Retinal pigment epithelial cell (primary cell): ENCODE results near the gene VPS13D.
A peak's percentile ranks its signal among the peaks of the same experiment; 100 is the strongest.
"Not testable (repeated sequence)": the region's sequence is repeated elsewhere in the genome, so short reads cannot be mapped to it uniquely, and the experiment has no call there.

Source experiments
- DNase-seq: peaks from one replicate; pipeline ENCODE4 v3.0.0-alpha.2; 2010; ENCODE audit warnings: low read depth
- H3K4me3 ChIP-seq: 2 replicates; pipeline ENCODE4 v1.5.1; 2011; ENCODE audit warnings: mild to moderate bottlenecking, low read length, control low read depth, moderate library complexity
- TF ChIP-seq, protein P1 (sequence below): conservative IDR thresholded peaks from 2 replicates; pipeline ENCODE4 v1.5.1; 2011; ENCODE audit warnings: low read depth, low read length, control low read depth, inconsistent platforms

The VPS13D gene

DNA sequence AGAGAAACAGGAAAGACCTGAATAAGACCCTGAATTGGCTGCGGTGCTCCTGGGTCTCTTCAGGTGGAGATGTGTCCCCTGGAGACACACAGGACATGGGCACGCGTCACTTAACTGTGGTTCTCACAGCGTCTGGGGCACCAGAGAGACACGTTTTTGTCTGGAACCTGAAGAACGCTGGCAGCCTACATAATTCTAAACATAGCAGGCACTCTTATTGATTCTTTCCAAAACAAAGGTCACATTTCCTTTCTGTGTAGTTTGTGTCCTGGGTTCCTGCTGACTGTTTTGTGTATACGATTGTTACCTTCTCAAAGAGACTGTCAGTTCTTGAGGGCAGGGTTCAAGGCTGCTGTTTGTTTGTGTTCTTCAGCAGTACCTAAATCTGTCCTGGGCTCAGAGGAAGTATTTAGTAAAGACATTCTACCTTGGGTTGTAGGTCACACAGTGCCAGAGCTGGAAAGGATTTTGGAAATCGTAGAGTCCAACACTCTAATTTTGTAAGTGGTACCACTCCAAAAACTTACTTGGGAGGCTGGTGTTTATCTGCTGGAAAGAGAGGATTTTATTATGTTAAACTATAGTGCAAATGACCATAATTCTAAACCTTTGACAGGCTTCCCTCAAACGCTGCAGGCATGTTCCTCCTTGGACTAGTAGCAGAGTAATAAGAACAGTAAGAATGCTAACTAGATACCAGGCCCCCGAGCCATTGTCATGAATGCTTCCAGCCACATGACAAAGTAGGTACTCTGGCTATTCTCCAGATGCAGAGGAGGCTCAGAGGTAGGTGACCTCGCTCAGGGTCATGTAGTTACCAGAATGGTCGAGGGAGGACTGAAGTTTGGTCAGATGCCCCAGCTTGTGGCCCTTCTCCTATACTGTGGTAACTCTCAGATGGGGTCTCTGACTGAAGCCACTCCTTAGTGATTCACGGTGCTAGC lies 223.8 kb downstream of the VPS13D start:
- H3K4me3 ChIP-seq, result no peak overlapping the region
- TF ChIP-seq, protein P1, sequence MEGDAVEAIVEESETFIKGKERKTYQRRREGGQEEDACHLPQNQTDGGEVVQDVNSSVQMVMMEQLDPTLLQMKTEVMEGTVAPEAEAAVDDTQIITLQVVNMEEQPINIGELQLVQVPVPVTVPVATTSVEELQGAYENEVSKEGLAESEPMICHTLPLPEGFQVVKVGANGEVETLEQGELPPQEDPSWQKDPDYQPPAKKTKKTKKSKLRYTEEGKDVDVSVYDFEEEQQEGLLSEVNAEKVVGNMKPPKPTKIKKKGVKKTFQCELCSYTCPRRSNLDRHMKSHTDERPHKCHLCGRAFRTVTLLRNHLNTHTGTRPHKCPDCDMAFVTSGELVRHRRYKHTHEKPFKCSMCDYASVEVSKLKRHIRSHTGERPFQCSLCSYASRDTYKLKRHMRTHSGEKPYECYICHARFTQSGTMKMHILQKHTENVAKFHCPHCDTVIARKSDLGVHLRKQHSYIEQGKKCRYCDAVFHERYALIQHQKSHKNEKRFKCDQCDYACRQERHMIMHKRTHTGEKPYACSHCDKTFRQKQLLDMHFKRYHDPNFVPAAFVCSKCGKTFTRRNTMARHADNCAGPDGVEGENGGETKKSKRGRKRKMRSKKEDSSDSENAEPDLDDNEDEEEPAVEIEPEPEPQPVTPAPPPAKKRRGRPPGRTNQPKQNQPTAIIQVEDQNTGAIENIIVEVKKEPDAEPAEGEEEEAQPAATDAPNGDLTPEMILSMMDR, result no peak
- no peak for DNase-seq

DNA sequence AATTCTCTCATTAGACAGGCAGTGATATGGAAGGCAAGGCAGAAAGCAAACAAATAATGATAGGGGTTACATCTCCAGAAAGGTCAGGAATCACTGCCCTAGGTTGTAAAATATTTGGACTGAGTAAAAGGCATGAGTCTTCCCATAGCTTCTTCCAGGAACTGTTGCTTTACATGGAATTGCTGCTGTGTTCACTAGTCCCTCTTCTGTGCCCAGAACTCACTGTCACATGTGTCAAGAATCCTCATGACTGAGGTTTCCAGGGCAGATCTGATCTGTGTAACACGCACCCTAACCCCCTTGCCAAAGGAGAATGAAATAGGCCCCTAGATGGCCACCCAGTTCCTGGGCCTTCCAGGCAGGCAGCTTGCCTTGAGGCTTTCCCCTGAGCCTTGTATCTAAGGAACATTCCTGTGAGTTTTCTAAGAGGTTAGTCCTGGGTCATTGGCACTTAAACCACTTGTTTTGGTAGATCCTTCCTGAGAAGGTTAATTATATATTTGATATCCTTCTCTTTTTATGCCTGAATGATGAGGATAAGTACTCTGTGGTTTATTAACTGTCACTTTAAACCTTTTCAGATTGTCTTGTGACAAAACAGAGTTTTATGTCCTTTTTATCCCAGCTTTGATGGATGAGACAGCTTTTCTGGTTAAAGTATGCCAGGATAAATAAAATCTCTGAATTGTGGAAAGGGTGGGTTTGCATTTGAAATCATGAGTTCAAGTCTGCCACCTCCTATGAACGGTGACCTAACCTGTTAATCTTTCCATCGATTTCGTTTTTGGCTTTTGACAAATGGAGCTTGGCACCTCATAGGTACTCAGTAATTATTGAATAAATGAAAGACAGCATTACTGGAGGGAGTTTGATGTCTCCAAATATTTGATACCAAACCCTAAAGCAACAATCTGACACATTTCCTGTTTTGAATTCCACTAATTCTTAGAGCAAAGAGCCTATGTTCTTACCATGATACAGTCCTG lies 224.9 kb downstream of the VPS13D start:
- no peak overlapping the region for H3K4me3 ChIP-seq
- TF ChIP-seq, protein P1, result peak; percentile 38
- peak; percentile 93 for DNase-seq

DNA sequence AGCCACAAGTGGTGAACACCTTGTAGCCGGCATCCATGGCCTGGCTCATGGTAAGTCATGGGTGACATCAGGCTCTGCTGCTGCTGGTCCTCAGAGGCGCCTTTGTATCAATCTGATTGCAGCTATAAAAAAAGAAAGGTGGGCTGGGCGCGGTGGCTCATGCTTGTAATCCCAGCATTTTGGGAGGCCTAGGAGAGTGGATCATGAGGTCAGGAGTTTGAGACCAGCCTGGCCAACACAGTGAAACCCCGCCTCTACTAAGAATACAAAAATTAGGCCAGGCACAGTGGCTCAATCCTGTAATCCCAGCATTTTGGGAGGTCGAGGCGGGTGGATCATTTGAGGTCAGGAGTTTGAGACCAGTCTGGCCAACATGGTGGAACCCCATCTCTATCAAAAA lies 226.3 kb downstream of the VPS13D start:
- not testable (repeated sequence) for DNase-seq, H3K4me3 ChIP-seq

DNA sequence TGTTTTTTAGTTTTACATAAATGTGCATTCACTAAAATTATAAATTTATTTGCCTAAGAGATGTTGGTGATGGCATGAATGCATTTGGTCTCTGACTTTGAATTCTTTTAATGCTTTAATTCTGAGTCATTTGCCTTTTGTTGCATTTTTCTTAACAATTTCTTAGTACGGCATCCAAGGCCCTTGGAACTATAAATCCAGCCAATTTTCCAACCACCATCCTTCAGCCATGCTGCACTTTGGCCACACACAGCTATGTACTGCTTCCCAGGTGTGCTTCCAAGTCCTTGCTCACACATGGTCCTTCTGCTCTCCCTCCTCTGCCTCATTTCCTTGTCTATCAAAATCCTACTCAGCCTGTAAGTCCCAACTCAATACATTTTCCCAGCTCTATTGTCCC lies 227.1 kb downstream of the VPS13D start:
- TF ChIP-seq, protein P1, result no peak
- no peak for DNase-seq
- H3K4me3 ChIP-seq, result no peak overlapping the region

DNA sequence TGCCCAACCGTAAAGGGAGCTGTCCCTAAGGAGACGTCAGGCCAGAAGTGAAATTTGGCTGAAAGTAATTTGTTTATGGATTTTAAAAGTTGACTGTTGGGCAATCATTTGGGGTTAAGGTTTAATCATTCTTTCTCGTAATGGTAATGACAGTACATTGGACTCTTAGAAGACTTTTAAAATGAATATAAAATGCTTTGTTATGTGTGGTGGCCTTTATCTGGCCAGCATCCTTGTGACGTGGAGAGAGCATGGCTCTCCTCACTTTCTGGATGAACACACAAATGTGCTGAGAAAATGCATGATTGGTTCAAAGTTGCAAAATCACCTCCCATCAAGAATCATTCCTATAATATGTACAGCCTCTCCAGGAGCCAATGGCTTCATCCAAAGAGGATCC lies 227.9 kb downstream of the VPS13D start:
- TF ChIP-seq, protein P1, result no peak
- no peak for DNase-seq
- no peak overlapping the region for H3K4me3 ChIP-seq

DNA sequence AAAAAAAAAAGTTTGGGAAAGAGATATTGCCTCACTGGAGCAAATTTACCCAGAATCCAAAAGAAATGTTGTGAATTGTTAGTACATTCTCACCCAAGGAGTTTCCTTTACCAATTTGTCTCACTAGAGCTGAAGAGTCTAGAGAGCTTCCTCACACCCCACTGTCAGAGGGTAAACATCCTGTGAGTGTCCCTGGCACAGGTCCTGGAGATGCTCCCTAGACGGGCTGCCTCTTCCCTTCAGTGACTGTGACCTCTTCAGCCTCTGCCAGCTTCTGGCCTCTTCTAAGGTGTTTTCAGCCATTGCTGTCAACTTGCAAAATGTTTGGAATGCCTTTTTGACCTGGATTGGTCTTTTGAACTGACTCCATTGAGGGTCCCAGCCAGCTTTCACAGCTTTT lies 228.7 kb downstream of the VPS13D start:
- DNase-seq, result no peak
- TF ChIP-seq, protein P1, result no peak
- H3K4me3 ChIP-seq, result no peak overlapping the region

DNA sequence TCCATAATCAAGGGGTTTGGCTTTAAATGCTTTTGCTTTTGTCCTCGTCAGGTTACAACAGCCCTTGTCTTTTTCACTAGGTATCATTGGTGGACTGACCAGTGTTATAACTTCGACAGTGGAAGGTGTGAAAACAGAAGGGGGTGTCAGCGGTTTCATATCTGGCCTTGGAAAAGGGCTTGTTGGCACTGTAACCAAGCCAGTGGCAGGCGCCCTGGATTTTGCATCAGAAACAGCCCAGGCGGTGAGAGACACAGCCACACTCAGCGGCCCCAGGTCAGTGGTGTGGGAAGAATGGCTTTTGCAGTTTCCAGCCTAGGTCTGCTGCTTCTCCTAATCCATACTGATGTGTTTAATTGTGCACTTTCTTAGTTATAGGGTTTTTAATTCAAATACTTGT lies 230.3 kb downstream of the VPS13D start:
- no peak overlapping the region for H3K4me3 ChIP-seq
- no peak for DNase-seq
- TF ChIP-seq, protein P1, result no peak
